Fibroblast of peridontal ligament (primary cell): ENCODE measurements around the gene TRABD2B.

Experiments used
- DNase-seq: peaks from one replicate; pipeline ENCODE4 v3.0.0-alpha.2; 2010; ENCODE audit errors: extremely low read depth

The TRABD2B gene

DNA sequence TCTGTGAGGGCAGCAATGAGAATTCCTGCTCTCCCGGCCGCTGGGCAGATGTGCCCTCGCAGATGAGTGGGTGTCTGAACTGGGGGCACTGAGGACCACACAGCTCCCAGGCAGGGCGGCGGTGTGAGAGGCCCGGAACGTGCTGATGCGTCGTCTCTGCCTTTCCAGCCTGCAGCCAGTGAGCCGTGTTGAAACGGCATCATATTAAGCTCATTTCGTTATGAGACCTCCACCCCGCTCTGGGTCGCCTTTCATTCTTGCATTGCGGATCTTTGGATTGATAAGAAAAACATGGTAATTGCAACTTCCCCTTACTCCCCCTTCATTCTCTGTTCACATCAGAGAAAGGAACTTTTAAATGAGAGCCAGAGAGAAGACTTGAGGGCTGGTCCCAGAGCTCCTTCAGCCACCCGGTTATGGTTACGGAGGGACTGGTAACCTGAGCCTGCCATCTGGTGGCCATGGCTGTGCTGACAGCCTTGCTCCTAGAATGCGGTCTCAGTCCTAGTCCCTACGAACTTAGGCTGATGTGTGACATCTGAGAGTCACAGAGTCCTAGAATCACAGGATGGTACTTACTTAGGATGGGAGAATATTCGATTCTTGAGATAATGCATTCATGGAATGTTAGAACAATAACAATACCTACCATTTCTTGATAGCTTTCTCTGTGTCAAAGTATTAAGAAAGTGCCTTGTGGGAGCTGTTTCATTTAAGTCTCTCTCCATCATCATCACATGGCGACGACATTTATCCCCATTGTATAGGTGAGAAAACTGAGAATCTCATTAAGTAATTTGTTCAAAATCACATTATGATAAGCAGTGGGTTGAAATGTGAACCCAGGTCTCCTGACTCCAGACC is 271.0 kb downstream of the TRABD2B start:
- peak; percentile 78 for DNase-seq

DNA sequence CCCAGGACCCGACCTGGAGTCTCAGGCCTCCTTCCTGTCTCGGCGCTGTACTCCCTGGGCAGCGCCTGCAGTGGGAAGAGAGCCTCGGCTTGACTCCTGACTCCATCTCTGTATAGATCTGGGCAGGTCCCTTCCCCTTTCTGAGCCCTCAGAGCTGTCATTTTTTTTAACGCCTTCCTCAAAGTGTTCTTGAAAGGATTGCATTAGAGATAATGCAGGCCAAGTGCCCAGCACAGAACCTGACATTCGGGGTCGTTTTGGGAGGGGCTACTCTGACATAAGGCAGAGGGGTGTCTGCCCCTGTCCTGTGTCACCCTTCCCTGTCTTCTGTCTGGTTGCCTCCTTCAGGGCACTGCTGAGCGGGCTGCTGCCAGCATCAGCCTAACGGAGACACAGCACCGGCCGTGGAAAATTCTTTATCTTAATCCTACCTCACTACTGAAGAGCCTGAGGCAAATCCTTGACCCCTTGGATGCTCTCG is 271.6 kb downstream of the TRABD2B start:
- DNase-seq: no peak

DNA sequence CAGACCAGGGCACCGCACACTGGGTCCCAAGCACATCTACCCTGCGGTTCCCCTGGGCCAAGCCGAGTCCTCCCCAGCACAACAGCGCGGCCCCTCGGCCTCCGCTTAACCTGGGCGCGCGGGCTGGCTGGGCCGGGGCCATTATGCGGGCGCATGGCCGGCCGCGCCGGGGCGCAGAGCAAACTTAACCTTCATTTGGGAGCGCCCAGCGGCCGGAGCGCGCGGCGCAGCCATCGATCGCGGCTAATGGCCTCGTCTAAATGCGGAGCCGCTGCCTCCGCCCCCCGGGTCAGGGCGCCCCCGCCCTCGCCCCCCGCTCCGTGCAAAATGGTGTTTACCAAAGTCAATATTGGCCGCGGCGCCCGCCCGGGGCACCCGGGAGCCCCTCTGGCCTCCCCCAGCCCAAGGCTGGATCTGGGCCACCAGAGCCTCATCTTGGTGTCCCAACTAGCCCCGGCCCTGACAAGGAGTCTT is 272.1 kb downstream of the TRABD2B start:
- no peak for DNase-seq

DNA sequence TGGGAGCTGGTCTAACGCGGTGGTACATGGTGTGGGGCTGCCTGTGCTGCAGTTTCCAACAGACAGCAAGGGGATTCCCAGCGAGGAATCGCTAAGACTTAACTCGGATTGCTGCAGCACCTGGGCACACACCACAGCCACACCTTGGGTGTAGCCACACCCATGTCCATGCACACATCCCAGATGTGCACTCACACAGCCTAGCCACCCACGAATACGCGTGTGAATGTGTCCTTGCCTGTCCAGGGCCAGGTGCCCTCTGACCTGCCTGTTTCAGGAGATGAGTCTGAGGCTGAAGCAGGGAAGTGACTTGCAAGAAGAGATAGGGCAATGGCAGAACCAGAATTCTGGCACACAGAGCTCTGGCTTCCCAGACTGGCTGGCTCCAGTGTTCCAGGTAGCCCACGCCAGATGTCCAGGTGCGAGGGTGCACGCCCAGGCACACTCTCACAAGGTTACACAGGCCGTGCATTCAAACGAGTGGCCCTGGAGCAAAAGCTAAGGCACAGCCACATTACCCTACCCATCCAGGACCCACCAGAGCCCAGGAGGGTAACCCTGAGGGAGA is 272.7 kb downstream of the TRABD2B start:
- DNase-seq: no peak

DNA sequence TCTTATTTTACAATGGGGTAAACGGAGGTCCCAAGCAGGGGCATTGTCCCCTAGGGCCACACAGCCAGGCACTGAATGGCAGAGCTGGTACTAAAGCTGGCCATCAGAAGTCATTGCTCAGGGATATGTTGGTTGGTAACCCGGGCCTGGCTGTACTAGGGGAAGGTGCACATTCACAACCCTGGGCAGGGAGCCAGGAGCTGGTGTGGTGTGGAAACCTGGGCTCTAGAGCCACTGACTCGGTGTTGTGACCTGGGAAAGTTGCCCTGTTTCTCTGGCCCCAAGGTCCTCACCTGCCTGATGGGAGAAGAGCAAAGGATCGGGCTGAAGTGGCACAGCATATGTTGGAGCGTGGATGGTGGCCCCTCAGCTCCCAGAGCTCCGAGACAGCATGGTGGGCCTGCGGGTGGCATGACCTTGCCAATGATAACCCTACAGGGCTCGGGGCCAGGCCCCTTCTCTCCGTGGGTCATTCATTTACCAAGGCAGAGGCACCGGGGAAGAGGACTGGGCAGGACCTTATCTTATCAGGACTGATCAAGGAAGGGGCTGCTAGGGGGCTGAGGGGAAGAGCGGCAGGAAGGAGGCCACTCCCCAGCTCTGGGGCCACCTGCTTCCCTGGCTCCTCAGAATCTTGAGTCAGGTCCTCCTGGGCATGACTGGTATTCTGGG is 274.1 kb downstream of the TRABD2B start:
- DNase-seq: no peak

DNA sequence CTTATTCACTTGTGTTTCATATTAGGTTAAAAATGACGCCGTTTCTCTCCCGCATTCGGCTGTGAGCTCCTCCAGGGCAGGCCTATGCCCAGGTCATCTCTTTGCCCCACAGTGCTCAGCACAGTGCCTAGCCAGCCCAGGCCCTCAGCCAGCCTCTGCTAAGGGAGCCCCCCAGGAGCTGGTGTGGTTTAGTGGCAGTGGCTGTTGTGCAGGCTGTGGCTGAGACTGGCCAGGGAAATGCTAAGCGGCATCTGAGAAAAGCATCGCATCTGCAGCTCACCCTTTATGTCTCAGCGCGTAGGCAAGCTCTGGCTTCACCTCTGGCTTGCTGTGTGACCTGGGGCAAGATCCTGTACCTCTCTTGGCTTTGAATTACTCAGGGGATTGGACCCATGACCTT is 275.1 kb downstream of the TRABD2B start:
- DNase-seq: no peak

DNA sequence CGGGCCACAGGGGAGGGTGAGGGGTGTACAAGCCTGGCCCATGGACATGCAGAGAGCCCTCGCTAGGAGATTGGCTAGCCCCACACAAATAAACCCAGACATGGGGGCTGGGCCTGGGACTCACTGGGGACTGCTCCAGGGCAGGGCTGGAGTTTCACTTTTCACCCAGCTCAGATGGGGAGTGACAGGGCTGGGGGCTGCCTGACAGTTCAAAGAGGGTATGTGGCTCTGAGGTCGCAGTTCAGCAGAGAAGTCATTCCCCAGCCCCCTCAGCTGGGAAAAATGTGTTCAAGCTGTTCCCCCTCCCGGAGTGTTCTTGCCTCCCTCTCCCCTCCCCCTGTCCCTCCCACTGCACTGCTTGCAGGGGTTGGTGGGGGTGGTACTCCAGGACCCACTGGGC is 277.1 kb downstream of the TRABD2B start:
- no peak for DNase-seq

DNA sequence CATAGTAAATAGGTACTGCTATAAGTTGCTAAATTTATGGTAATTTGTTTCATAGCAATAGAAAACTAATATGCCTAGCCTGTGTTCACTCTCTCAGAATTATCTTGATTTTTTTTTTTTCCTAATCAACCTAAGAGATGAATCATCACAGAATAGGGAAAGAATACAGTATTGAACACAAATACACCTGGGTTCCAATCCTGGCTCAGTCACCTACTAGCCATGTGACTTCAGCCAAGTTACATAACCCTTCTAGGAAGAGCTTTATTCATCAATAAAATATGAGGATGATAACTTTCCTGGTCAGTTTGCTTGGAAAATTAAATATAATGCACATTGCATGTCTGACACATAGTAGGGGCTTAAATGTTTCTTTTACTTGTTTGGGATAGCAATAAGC is 279.8 kb downstream of the TRABD2B start:
- DNase-seq: no peak

DNA sequence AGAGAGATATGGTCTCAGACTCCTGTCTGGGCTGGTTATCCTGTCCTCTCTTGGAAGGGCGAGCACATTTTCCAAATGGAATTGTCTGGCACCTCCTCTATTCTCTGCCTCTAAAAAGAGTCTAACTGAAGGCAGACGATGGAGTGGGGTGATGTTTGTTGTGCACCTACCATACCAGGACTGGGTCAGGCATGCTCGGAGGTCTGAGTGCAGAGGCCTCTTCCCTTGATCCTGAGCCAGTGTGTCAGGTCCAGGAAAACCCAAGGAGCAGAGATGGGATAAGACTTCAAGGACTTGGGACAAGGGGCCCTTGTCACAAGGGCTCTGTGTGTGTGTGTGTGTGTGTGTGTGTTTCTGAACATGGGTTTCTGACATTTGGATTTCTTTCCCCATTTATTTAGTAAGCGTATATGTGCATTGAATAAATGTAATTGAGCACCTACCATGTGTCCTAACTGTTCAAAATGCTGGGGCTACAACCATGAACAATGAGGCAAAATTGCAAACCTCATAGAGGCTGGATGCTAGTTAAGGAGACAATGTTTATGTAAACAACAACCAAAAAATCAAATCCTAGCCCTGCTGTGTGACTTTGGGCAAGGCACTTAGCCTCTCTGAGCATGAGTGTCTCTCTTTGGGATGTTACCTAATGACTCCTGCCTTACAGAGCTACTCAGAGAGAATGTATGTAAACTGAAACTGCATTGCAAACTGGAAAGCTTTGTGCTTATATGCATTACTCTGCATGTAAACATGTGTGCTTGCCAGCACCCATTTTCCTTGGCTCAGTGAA is 283.0 kb downstream of the TRABD2B start:
- DNase-seq: no peak

DNA sequence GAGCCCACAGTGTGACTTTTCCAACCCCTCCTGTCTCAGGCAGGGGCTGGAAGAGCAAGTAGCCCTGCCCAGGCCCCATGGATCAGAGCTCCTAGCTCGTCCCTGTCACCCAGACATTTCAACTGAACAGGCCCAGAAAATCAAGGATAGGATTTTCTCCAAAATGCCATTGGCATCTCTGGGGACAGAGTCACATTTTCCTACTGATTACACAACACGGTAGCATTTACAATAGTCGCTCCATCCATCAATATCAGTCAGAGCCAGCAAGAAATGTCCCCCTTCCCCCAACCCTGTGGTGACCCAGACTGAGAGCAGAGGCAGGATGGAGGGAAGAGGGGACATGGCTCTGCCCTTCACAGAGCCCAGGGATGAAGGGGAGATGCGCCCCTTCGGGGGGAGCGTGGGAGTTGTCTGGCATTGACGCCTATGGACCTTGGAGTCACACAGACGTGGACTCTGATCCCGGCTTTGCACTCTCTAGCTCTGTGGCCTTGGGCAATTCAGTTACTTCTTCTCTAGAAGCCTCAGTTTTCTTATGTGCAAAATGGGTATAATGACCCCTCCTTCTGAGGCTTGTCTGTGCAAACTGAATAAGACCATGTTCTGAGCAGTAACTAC is 283.7 kb downstream of the TRABD2B start:
- no peak for DNase-seq

DNA sequence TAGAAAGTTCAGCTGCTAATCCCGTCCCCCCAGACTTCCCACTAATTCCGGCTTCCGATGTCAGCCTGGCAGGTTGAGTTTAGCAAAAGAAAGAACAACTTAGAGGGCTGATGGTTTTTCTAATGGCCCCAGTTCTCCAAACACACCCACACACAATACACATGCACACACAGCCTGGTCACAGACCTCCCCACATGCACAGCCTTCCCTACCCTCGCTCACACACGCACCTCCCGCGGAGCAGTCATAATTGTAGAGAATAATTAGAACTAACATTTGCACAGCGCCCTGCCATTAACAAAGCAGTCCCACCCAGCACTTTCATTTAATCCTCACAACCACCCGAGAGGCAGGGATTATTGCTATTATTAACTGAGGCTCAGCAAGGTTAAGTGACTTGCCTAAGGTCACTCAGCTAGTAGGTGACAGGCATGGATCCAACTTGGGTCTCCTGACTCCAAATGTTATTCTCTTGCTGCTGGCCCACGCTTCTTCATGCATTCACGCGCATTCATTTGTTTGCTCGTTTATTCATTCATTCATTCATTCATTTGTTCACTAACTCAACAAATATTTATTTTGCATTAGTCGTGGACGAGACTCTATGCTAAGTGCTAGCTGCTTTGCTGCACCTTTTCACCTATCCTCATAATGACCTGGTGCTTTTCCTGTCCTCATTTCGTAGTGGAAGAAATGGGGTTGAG is 284.4 kb downstream of the TRABD2B start:
- DNase-seq: no peak

DNA sequence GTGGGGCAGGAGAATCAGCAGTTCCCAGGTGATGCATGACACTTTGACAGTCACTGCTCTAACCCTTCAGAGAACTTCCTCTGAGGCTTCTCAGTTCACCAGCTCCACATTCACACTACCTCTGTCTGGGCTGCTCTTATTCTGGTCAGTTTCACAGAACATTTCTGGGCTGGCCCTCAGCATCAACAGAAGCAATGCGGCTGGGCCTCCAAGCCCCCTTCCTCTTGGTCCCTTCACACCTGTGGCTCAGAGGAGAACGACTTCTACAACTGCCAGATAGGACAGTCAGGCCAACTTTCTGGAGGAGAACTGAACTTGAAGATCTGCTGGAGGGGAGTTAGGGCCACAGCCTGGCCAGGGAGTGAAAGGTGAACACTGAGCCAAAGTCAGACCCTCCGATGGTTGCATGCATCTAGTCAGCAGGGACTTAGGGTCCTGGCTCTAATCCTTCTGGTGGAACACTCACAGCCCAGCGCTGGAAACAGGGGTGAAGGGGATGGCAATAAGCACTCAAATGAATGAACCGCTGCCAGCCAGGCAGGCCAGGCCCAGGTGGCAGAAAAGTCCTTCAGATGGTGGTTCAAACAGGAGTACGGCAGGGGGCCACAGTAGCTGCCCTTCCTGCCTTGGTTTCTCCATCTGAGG is 285.2 kb downstream of the TRABD2B start:
- DNase-seq: no peak

DNA sequence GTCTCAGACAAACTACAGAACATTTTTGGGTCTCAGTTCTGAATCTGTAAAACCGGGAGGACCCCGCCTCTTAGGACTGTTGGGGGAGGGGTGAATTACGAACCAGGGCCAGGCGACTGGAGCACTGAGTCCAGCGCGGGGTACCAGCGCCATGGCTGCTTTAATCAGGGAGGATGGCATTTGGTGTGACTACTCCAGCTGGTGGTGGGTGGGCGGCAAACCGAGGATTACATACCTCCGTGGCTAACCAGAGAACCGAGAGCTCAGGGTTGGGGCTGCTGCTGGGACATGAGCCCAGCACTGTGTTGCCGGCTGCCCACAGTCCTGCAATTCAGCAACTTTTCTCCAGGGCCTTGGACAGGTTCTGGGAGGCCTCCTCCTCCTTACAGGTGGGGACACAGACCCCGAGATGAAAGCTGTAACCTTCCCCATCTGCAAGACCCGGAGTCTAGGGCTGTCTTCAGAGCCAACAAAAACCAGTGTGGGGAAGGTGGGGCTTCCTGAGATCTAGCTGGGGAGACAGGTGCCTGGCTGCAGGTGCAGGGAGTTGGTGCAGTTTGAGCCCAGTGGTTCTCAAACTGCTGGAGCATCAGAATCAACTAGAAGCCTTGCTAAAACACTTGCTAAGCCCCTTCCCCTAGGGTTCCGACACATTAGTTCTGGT is 285.9 kb downstream of the TRABD2B start:
- no peak for DNase-seq
